WTC11 (cell line): ENCODE data around the gene HOXB13.

Experiments used
- CREB1 ChIP-seq: sonication (generic); formaldehyde crosslinking; IDR thresholded peaks from 2 replicates; pipeline ENCODE4 v1.8.0; 2023; ENCODE audit warnings: mild to moderate bottlenecking, missing genetic modification reagents
- ESRRA ChIP-seq: sonication (generic); formaldehyde crosslinking; IDR thresholded peaks from 2 replicates; pipeline ENCODE4 v1.8.1; 2022; ENCODE audit warnings: mild to moderate bottlenecking, missing genetic modification reagents, borderline replicate concordance
- KAT7 ChIP-seq: sonication (generic); formaldehyde crosslinking; IDR thresholded peaks from 2 replicates; pipeline ENCODE4 v1.8.1; 2023; ENCODE audit warnings: missing genetic modification reagents, mild to moderate bottlenecking, borderline replicate concordance
- MLX ChIP-seq: sonication (generic); formaldehyde crosslinking; IDR thresholded peaks from 2 replicates; pipeline ENCODE4 v1.8.1; 2023; ENCODE audit warnings: mild to moderate bottlenecking, missing genetic modification reagents, moderate library complexity
- NFYB ChIP-seq: sonication (generic); formaldehyde crosslinking; conservative IDR thresholded peaks from 2 replicates; pipeline ENCODE4 v1.8.0; 2022; ENCODE audit warnings: low read depth, missing genetic modification reagents
- NR3C1 ChIP-seq: sonication (generic); formaldehyde crosslinking; conservative IDR thresholded peaks from 2 replicates; pipeline ENCODE4 v1.8.1; 2023; ENCODE audit warnings: low read depth, mild to moderate bottlenecking, missing genetic modification reagents
- PRDM15 ChIP-seq: sonication (generic); formaldehyde crosslinking; IDR thresholded peaks from 2 replicates; pipeline ENCODE4 v1.8.0; 2022; ENCODE audit warnings: missing genetic modification reagents
- TEAD1 ChIP-seq: sonication (generic); formaldehyde crosslinking; IDR thresholded peaks from 2 replicates; pipeline ENCODE4 v1.8.0; 2022; ENCODE audit warnings: mild to moderate bottlenecking, missing genetic modification reagents
- ZBTB21 ChIP-seq: sonication (generic); formaldehyde crosslinking; IDR thresholded peaks from 2 replicates; pipeline ENCODE4 v1.8.1; 2023; ENCODE audit warnings: mild to moderate bottlenecking, missing genetic modification reagents, borderline replicate concordance
- TF ChIP-seq, protein P1 (sequence below): fragments of 200-600 bp; IDR thresholded peaks from 2 replicates; pipeline ENCODE4 v1.8.0; 2022; ENCODE audit warnings: antibody characterized with exemption
- TF ChIP-seq, protein P2 (sequence below): sonication (generic); formaldehyde crosslinking; IDR thresholded peaks from 2 replicates; pipeline ENCODE4 v1.8.0; 2022; ENCODE audit warnings: mild to moderate bottlenecking, missing genetic modification reagents

GRCh38 chr17:48759288-48759687 lies 30.7 kb upstream of the HOXB13 start:
- no peak for TF ChIP-seq KAT7 (CRISPR knock-in tag)
- TF ChIP-seq MLX (CRISPR knock-in tag), result no peak
- TF ChIP-seq NFYB (CRISPR knock-in tag), result no peak
- TF ChIP-seq, protein P1, sequence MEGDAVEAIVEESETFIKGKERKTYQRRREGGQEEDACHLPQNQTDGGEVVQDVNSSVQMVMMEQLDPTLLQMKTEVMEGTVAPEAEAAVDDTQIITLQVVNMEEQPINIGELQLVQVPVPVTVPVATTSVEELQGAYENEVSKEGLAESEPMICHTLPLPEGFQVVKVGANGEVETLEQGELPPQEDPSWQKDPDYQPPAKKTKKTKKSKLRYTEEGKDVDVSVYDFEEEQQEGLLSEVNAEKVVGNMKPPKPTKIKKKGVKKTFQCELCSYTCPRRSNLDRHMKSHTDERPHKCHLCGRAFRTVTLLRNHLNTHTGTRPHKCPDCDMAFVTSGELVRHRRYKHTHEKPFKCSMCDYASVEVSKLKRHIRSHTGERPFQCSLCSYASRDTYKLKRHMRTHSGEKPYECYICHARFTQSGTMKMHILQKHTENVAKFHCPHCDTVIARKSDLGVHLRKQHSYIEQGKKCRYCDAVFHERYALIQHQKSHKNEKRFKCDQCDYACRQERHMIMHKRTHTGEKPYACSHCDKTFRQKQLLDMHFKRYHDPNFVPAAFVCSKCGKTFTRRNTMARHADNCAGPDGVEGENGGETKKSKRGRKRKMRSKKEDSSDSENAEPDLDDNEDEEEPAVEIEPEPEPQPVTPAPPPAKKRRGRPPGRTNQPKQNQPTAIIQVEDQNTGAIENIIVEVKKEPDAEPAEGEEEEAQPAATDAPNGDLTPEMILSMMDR, result no peak
- TF ChIP-seq TEAD1 (CRISPR knock-in tag), result no peak
- no peak for TF ChIP-seq CREB1
- no peak for TF ChIP-seq ESRRA
- no peak for TF ChIP-seq PRDM15
- TF ChIP-seq NR3C1, result no peak
- TF ChIP-seq, protein P2, sequence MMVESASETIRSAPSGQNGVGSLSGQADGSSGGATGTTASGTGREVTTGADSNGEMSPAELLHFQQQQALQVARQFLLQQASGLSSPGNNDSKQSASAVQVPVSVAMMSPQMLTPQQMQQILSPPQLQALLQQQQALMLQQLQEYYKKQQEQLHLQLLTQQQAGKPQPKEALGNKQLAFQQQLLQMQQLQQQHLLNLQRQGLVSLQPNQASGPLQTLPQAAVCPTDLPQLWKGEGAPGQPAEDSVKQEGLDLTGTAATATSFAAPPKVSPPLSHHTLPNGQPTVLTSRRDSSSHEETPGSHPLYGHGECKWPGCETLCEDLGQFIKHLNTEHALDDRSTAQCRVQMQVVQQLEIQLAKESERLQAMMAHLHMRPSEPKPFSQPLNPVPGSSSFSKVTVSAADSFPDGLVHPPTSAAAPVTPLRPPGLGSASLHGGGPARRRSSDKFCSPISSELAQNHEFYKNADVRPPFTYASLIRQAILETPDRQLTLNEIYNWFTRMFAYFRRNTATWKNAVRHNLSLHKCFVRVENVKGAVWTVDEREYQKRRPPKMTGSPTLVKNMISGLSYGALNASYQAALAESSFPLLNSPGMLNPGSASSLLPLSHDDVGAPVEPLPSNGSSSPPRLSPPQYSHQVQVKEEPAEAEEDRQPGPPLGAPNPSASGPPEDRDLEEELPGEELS, result no peak
- TF ChIP-seq ZBTB21 (CRISPR knock-in tag), result no peak
